HEK293 (cell line): Measurements from ENCODE around the gene WNT7B.

Source experiments
- CTCF ChIA-PET: fragments of 350-600 bp; formaldehyde crosslinking; extraction: SDS; loops from one replicate; lab custom pipeline; 2021; ENCODE audit warnings: antibody characterized with exemption; lab: Yijun Ruan, JAX
- POLR2A ChIA-PET: fragments of 300-600 bp; formaldehyde crosslinking; extraction: SDS; loops from one replicate; lab custom pipeline; 2020; ENCODE audit warnings: antibody characterized with exemption, inconsistent platforms; lab: Yijun Ruan, JAX
- H3K27ac ChIP-seq: fragments of 200-500 bp; sonication (Bioruptor generic); 2 replicates; pipeline ENCODE4 v1.5.1; 2014; ENCODE audit warnings: low read depth, low read length, control low read depth, inconsistent platforms; ENCODE audit errors: extremely low read depth
- H3K36me3 ChIP-seq, 2 experiments: fragments of 200-500 bp in 1 of 2; sonication (Bioruptor generic) in 1 of 2; 1 replicate in 1 of 2; 2 replicates in 1 of 2; pipeline ENCODE4 v1.5.1; 2014 to 2017; ENCODE audit warnings: inconsistent platforms in 2 of 2, low read length in 2 of 2; ENCODE audit not compliant: control insufficient read depth in 2 of 2, insufficient read depth in 1 of 2
- H3K4me1 ChIP-seq: fragments of 200-500 bp; sonication (Bioruptor generic); 2 replicates; pipeline ENCODE4 v1.5.1; 2014; ENCODE audit warnings: mild to moderate bottlenecking, low read length, inconsistent platforms; ENCODE audit not compliant: control insufficient read depth, insufficient read depth
- H3K4me3 ChIP-seq: 2 replicates; pipeline ENCODE4 v1.5.1; 2011; ENCODE audit warnings: low read depth, mild to moderate bottlenecking, control low read depth, low read length, moderate library complexity
- H3K9me3 ChIP-seq: fragments of 200-500 bp; sonication (Bioruptor generic); 2 replicates; pipeline ENCODE4 v1.5.1; 2014; ENCODE audit warnings: low read depth, low read length, inconsistent platforms; ENCODE audit not compliant: control insufficient read depth, insufficient read depth
- BCL11A ChIP-seq: fragments of 450-650 bp; formaldehyde crosslinking; IDR thresholded peaks from 2 replicates; pipeline ENCODE4 v1.5.1; 2016; ENCODE audit warnings: low read depth, missing biosample characterization, missing genetic modification characterization
- BCL11B ChIP-seq: fragments of 450-650 bp; formaldehyde crosslinking; IDR thresholded peaks from 2 replicates; pipeline ENCODE4 v1.5.1; 2016; ENCODE audit warnings: low read depth, missing biosample characterization, missing genetic modification characterization
- CTCF ChIP-seq: fragments of 450-650 bp; formaldehyde crosslinking; IDR thresholded peaks from 2 replicates; pipeline ENCODE4 v1.5.1; 2016; ENCODE audit warnings: missing biosample characterization, missing genetic modification characterization
- GFI1B ChIP-seq: fragments of 450-650 bp; formaldehyde crosslinking; IDR thresholded peaks from 2 replicates; pipeline ENCODE4 v1.5.1; 2016; ENCODE audit warnings: missing biosample characterization, missing genetic modification characterization
- INSM2 ChIP-seq: fragments of 450-650 bp; formaldehyde crosslinking; IDR thresholded peaks from 2 replicates; pipeline ENCODE4 v1.5.1; 2016; ENCODE audit warnings: missing biosample characterization, missing genetic modification characterization
- SP3 ChIP-seq: fragments of 450-650 bp; formaldehyde crosslinking; IDR thresholded peaks from 2 replicates; pipeline ENCODE4 v1.5.1; 2016; ENCODE audit warnings: missing biosample characterization, missing genetic modification characterization
- ZBTB26 ChIP-seq: fragments of 450-650 bp; formaldehyde crosslinking; optimal IDR thresholded peaks from 2 replicates; pipeline ENCODE3; 2016; ENCODE audit warnings: missing biosample characterization, mild to moderate bottlenecking, missing genetic modification characterization
- ZBTB48 ChIP-seq: fragments of 450-650 bp; formaldehyde crosslinking; IDR thresholded peaks from 2 replicates; pipeline ENCODE4 v1.5.1; 2016; ENCODE audit warnings: missing biosample characterization, missing genetic modification characterization
- ZFHX2 ChIP-seq: fragments of 450-650 bp; formaldehyde crosslinking; conservative IDR thresholded peaks from 2 replicates; pipeline ENCODE4 v1.5.1; 2016; ENCODE audit warnings: missing biosample characterization, missing genetic modification characterization
- ZFP69B ChIP-seq: fragments of 450-650 bp; formaldehyde crosslinking; IDR thresholded peaks from 2 replicates; pipeline ENCODE4 v1.5.1; 2016; ENCODE audit warnings: missing biosample characterization, missing genetic modification characterization
- ZNF169 ChIP-seq: fragments of 450-650 bp; formaldehyde crosslinking; IDR thresholded peaks from 2 replicates; pipeline ENCODE4 v1.5.1; 2016; ENCODE audit warnings: missing biosample characterization, missing genetic modification characterization
- ZNF175 ChIP-seq: fragments of 450-650 bp; formaldehyde crosslinking; IDR thresholded peaks from 2 replicates; pipeline ENCODE4 v1.5.1; 2016; ENCODE audit warnings: missing biosample characterization, missing genetic modification characterization
- ZNF184 ChIP-seq: fragments of 450-650 bp; IDR thresholded peaks from 2 replicates; pipeline ENCODE4 v1.5.1; 2018; ENCODE audit warnings: missing biosample characterization, mild to moderate bottlenecking, missing genetic modification characterization
- ZNF221 ChIP-seq: fragments of 450-650 bp; formaldehyde crosslinking; IDR thresholded peaks from 2 replicates; pipeline ENCODE4 v1.5.1; 2017; ENCODE audit warnings: missing biosample characterization, missing genetic modification characterization, borderline replicate concordance
- ZNF292 ChIP-seq: fragments of 450-650 bp; formaldehyde crosslinking; IDR thresholded peaks from 2 replicates; pipeline ENCODE4 v1.5.1; 2016; ENCODE audit warnings: low read depth, missing biosample characterization, missing genetic modification characterization, borderline replicate concordance
- ZNF37A ChIP-seq: fragments of 450-650 bp; IDR thresholded peaks from 2 replicates; pipeline ENCODE4 v1.5.1; 2018; ENCODE audit warnings: missing biosample characterization, missing genetic modification characterization
- ZNF433 ChIP-seq: fragments of 450-650 bp; formaldehyde crosslinking; IDR thresholded peaks from 2 replicates; pipeline ENCODE4 v1.5.1; 2016; ENCODE audit warnings: missing biosample characterization, missing genetic modification characterization, low read depth
- ZNF521 ChIP-seq: fragments of 450-650 bp; formaldehyde crosslinking; IDR thresholded peaks from 2 replicates; pipeline ENCODE4 v1.5.1; 2017; ENCODE audit warnings: missing biosample characterization, mild to moderate bottlenecking, missing genetic modification characterization
- ZNF596 ChIP-seq: fragments of 450-650 bp; IDR thresholded peaks from 2 replicates; pipeline ENCODE4 v1.5.0; 2018; ENCODE audit warnings: missing biosample characterization, mild to moderate bottlenecking, missing genetic modification characterization, moderate library complexity
- ZNF707 ChIP-seq: fragments of 450-650 bp; formaldehyde crosslinking; IDR thresholded peaks from 2 replicates; pipeline ENCODE4 v1.5.1; 2016; ENCODE audit warnings: missing biosample characterization, missing genetic modification characterization
- ZNF785 ChIP-seq: fragments of 450-650 bp; formaldehyde crosslinking; IDR thresholded peaks from 2 replicates; pipeline ENCODE4 v1.5.1; 2016; ENCODE audit warnings: missing biosample characterization, missing genetic modification characterization
- TF ChIP-seq, protein P1 (sequence below): fragments of 450-650 bp; formaldehyde crosslinking; IDR thresholded peaks from 2 replicates; pipeline ENCODE4 v1.5.1; 2017; ENCODE audit warnings: missing biosample characterization, missing genetic modification characterization
- TF ChIP-seq, protein P2 (sequence below): fragments of 450-650 bp; formaldehyde crosslinking; conservative IDR thresholded peaks from 2 replicates; pipeline ENCODE4 v1.5.1; 2016; ENCODE audit warnings: low read depth, missing biosample characterization, missing genetic modification characterization

WNT7B gene

GRCh38 chr22:45923212-45923611 lies 53.8 kb downstream of the WNT7B start (continued):
- TF ChIP-seq CTCF, result no peak

- ChIA-PET POLR2A (no interaction called here), CTCF (no interaction called here)
- Histone ChIP-seq H3K27ac (no peak overlapping the region), H3K4me1 (no peaks in the 10 kb centered on the region), H3K9me3 (no peaks in the 10 kb centered on the region), H3K36me3 (no peaks in the 10 kb centered on the region), H3K4me3 (no peak overlapping the region)
- TF ChIP-seq ZNF596 (tag by site-specific recombination), result no peak
- TF ChIP-seq ZNF37A (tag by site-specific recombination), result no peak
- no peak for TF ChIP-seq BCL11B (tag by site-specific recombination)
- no peak for TF ChIP-seq ZNF169 (tag by site-specific recombination)
- no peak for TF ChIP-seq ZNF175 (tag by site-specific recombination)
- TF ChIP-seq ZFP69B, result no peak
- TF ChIP-seq, protein P1, sequence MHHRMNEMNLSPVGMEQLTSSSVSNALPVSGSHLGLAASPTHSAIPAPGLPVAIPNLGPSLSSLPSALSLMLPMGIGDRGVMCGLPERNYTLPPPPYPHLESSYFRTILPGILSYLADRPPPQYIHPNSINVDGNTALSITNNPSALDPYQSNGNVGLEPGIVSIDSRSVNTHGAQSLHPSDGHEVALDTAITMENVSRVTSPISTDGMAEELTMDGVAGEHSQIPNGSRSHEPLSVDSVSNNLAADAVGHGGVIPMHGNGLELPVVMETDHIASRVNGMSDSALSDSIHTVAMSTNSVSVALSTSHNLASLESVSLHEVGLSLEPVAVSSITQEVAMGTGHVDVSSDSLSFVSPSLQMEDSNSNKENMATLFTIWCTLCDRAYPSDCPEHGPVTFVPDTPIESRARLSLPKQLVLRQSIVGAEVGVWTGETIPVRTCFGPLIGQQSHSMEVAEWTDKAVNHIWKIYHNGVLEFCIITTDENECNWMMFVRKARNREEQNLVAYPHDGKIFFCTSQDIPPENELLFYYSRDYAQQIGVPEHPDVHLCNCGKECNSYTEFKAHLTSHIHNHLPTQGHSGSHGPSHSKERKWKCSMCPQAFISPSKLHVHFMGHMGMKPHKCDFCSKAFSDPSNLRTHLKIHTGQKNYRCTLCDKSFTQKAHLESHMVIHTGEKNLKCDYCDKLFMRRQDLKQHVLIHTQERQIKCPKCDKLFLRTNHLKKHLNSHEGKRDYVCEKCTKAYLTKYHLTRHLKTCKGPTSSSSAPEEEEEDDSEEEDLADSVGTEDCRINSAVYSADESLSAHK (tag by site-specific recombination), result no peak
Observed at GRCh38 chr22:45922661-45923060, 54.3 kb downstream of the WNT7B start.

DNA sequence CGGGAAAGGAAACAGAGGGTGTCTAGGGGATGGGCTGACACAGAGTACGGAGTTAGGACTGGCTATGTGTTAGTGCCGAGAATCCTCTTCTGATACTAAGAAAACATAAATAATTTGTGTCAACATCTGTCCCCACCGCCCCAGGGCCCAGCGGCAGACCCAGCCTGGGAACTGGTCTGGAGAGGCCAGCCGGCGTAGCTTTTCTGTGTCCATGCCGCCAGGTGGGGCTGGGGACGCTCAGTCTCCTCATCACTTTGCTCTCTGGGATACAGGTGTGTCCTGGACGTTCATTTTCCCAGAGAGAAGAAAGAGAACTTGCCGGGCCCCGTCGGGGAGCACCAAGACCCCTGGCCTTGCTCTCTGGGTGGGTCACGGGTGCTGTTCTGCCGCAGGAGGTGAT lies 54.7 kb downstream of the WNT7B start:
- H3K4me1 ChIP-seq, result no peaks in the 10 kb centered on the region
- POLR2A ChIA-PET, result no interaction called here
- H3K27ac ChIP-seq, result no peak overlapping the region
- CTCF ChIA-PET, result no interaction called here
- no peaks in the 10 kb centered on the region for H3K36me3 ChIP-seq
- H3K4me3 ChIP-seq, result no peak overlapping the region
- H3K9me3 ChIP-seq, result no peaks in the 10 kb centered on the region
- TF ChIP-seq ZBTB26 (tag by site-specific recombination) (no peak), ZNF184 (tag by site-specific recombination) (no peak), ZNF785 (tag by site-specific recombination) (no peak), GFI1B (tag by site-specific recombination) (no peak), BCL11B (tag by site-specific recombination) (no peak), ZNF433 (tag by site-specific recombination) (no peak), ZNF221 (tag by site-specific recombination) (no peak), BCL11A (no peak), ZNF707 (tag by site-specific recombination) (no peak), ZBTB48 (no peak), ZNF292 (no peak), ZFHX2 (tag by site-specific recombination) (no peak), ZNF521 (no peak), SP3 (tag by site-specific recombination) (no peak), INSM2 (tag by site-specific recombination) (no peak)
- TF ChIP-seq, protein P2, sequence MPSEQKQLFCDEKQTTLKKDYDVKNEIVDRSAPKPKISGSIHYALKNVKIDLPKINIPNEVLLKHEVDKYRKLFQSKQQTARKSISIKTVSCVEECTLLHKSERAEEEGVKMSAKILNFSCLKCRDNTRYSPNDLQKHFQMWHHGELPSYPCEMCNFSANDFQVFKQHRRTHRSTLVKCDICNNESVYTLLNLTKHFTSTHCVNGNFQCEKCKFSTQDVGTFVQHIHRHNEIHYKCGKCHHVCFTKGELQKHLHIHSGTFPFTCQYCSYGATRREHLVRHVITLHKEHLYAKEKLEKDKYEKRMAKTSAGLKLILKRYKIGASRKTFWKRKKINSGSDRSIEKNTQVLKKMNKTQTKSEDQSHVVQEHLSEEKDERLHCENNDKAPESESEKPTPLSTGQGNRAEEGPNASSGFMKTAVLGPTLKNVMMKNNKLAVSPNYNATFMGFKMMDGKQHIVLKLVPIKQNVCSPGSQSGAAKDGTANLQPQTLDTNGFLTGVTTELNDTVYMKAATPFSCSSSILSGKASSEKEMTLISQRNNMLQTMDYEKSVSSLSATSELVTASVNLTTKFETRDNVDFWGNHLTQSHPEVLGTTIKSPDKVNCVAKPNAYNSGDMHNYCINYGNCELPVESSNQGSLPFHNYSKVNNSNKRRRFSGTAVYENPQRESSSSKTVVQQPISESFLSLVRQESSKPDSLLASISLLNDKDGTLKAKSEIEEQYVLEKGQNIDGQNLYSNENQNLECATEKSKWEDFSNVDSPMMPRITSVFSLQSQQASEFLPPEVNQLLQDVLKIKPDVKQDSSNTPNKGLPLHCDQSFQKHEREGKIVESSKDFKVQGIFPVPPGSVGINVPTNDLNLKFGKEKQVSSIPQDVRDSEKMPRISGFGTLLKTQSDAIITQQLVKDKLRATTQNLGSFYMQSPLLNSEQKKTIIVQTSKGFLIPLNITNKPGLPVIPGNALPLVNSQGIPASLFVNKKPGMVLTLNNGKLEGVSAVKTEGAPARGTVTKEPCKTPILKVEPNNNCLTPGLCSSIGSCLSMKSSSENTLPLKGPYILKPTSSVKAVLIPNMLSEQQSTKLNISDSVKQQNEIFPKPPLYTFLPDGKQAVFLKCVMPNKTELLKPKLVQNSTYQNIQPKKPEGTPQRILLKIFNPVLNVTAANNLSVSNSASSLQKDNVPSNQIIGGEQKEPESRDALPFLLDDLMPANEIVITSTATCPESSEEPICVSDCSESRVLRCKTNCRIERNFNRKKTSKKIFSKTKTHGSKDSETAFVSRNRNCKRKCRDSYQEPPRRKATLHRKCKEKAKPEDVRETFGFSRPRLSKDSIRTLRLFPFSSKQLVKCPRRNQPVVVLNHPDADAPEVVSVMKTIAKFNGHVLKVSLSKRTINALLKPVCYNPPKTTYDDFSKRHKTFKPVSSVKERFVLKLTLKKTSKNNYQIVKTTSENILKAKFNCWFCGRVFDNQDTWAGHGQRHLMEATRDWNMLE (tag by site-specific recombination), result no peak
